Bronchial epithelial cell (primary cell): Measurements from ENCODE around the gene AP4M1. TPM values are rescaled to one million over a fixed set of nuclear protein-coding genes. Genes with fewer than 3 reads are reported as not detected.

ENCODE experiments used
- DNase-seq: peaks from one replicate; pipeline ENCODE4 v3.0.0-alpha.2; 2010; ENCODE audit warnings: low read depth
- FAIRE-seq: peaks from 2 replicates; lab custom pipeline; 2011; peaks lifted over from hg19 to GRCh38; lab: Jason Lieb, UNC
- H3K27me3 ChIP-seq: 2 replicates; pipeline ENCODE4 v1.5.1; 2011; ENCODE audit warnings: low read length; ENCODE audit not compliant: control insufficient read depth, insufficient read depth
- H3K36me3 ChIP-seq: 2 replicates; pipeline ENCODE4 v1.5.1; 2011; ENCODE audit warnings: low read length; ENCODE audit not compliant: control insufficient read depth, insufficient read depth
- H3K4me3 ChIP-seq: 2 replicates; pipeline ENCODE4 v1.5.1; 2011; ENCODE audit warnings: mild to moderate bottlenecking, low read depth, low read length, control low read depth
- CTCF ChIP-seq: IDR thresholded peaks from 2 replicates; pipeline ENCODE4 v1.5.1; 2011; ENCODE audit warnings: mild to moderate bottlenecking, moderate library complexity, low read length, control low read depth, inconsistent platforms; ENCODE audit not compliant: insufficient read depth, severe bottlenecking
- total RNA-seq: library from RNA; depleted of rRNA; stranded (reverse); fragments of >200 nt; gene quantifications from 2 replicates; pipeline ENCODE4 v1.2.1, GENCODE V29; 2014

Gene AP4M1
- total RNA-seq, 1 donor from 2014 or later: 22.6 TPM

GRCh38 chr7:100111156-100111555, 9.7 kb downstream of the AP4M1 start:
- no peaks in the 10 kb centered on the region for H3K27me3 ChIP-seq
- H3K4me3 ChIP-seq: no peak overlapping the region
- peaks cover 26% of the 10 kb centered on the region for H3K36me3 ChIP-seq
- no peak for DNase-seq
- TF ChIP-seq CTCF: no peak
- no peak for FAIRE-seq

- Histone ChIP-seq H3K27me3 (no peaks in the 10 kb centered on the region), H3K4me3 (no peak overlapping the region), H3K36me3 (peaks cover 22% of the 10 kb centered on the region)
- FAIRE-seq (no peak), DNase-seq (no peak)
- TF ChIP-seq CTCF: no peak
Observed at GRCh38 chr7:100111914-100112313, 10.5 kb downstream of the AP4M1 start.

- TF ChIP-seq CTCF: no peak
- Histone ChIP-seq H3K27me3 (no peaks in the 10 kb centered on the region), H3K36me3 (peaks cover 13% of the 10 kb centered on the region), H3K4me3 (no peak overlapping the region)
- DNase-seq: no peak
- no peak for FAIRE-seq
Observed at GRCh38 chr7:100115026-100115425, 13.6 kb downstream of the AP4M1 start.

- peak overlapping the region; percentile 61 for H3K4me3 ChIP-seq
- no peaks in the 10 kb centered on the region for H3K27me3 ChIP-seq
- H3K36me3 ChIP-seq: peaks cover 3% of the 10 kb centered on the region
- DNase-seq: no peak
- no peak for TF ChIP-seq CTCF
- FAIRE-seq: no peak
Observed at GRCh38 chr7:100118388-100119071, 17.1 kb downstream of the AP4M1 start.

GRCh38 chr7:100119072-100119969, 17.9 kb downstream of the AP4M1 start, which contains the start of the genes CNPY4 and TAF6:
Gene CNPY4 (plus strand): TSS chr7:100119634. CDS start chr7:100119745, 111 bp downstream.
Gene TAF6 (minus strand): TSS chr7:100119358. CDS start chr7:100114209, 5,149 bp downstream.
- peak within 1 kb of the TSS; percentile 61 for H3K4me3 ChIP-seq
- H3K36me3 ChIP-seq: no peaks in the 10 kb centered on the region
- DNase-seq: peak; percentile 89
- peak; percentile 5 for TF ChIP-seq CTCF
- FAIRE-seq: no peak
- no peaks in the 10 kb centered on the region for H3K27me3 ChIP-seq
